SW480 (cell line): ENCODE measurements around the gene ACRV1.

Experiments
- DNase-seq: peaks from one replicate; pipeline ENCODE4 v3.0.0-alpha.2; 2016; ENCODE audit warnings: low spot score

ACRV1 gene

GRCh38 chr11:125649465-125650166 lies 31.0 kb downstream of the ACRV1 start:
- no peak for DNase-seq

DNA sequence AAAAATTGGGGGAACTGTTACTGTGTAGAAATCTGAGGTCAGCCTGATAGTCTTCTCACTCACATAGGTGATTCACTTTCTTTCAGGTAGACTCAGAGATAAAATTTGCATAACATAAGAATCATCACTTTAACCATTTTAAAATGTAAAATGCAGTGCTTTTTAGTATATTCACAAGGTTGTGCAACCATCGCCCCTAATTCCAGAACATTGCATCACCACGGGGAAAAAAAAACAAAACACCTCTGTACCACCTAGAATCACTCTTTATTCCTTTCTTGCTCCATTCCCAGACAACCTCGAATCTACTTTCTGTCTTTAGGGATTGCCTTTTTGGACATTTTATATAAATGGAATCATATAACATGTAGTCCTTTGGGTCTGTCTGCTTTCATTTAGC lies 34.8 kb downstream of the ACRV1 start:
- no peak for DNase-seq

- no peak for DNase-seq
Measured at GRCh38 chr11:125638315-125638714, 42.3 kb downstream of the ACRV1 start.

DNA sequence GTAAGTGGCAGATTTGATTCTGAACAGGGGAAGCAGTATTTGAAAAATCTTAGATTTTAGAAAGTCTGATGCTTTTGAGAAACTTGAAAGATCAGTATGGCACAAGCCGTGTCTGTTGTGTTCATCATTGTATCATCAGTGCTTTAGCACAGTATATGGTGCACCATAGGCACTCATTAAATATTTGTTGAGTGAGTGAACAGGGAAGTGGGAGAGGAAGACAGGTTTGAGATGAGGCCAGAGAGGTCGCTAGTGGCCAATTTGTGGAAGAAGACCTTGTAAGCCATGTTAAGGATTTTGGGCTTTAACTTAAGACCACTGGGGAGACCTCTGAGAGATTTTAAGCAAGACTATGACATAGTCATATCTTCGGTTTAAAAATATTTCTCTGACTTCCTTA lies 42.8 kb downstream of the ACRV1 start:
- DNase-seq, result no peak

DNA sequence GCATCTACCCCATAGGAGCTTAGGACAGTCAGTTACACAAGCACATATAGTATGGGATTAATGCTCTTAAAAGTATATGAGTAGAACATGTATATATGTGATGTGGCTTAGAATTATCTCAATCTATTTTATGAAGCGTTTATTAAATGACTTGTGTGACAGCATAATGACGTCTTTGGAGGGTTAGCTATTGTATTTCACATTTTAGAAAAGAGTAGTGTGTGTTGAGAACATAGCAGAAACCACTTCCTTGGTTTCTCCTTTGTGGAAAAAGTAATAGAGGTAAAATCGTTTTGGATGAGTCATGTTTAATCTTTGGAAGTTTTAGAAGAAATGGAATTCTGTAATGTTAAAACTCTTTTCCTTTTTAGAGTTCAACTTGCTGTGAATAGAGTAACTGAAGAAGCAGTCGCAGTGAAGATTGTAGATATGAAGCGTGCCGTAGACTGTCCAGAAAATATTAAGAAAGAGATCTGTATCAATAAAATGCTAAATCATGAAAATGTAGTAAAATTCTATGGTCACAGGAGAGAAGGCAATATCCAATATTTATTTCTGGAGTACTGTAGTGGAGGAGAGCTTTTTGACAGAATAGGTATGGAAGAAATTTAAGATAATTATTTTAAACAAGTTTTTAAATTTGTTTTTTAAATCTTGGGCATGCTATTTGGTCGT lies 53.3 kb downstream of the ACRV1 start:
- DNase-seq, result no peak

DNA sequence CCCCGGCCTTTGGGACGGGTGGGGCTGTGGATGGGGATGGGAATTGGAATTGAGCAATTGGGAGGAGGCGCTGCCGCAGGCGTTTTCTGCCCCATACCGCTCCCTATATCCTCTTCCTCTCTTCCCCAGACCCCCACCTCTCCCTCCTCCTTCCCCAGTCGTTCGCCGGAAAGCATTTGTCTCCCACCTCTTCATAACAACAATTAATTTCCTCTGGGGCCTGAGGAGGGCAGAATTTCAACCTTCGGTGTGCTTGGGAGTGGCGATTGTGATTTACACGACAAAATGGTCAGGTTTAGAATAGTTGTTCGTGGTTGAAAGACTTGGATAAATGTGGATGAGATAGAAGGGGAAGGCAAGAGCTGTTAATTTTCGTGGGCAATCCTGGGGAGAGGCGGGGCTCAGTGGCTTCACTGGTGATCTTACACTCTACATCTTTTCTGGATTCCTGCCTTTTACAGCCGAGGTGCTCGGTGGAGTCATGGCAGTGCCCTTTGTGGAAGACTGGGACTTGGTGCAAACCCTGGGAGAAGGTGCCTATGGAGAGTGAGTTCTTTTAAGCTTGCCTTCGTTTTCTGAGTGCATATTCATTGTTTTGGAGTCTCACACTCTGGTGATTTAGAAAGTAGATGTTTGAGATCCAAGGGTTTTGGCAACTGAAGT lies 54.2 kb downstream of the ACRV1 start:
- peak; percentile 84 for DNase-seq

GRCh38 chr11:125625630-125626287 lies 54.9 kb downstream of the ACRV1 start:
- DNase-seq, result peak; percentile 91

- DNase-seq, result no peak
Measured at GRCh38 chr11:125625225-125625629, 55.4 kb downstream of the ACRV1 start.

GRCh38 chr11:125624756-125625213 lies 55.9 kb downstream of the ACRV1 start, which contains the start of gene CHEK1:
CHEK1 (plus strand) TSS chr11:125625163; CDS start chr11:125626769, 1,606 bp downstream.
- DNase-seq, result no peak

DNA sequence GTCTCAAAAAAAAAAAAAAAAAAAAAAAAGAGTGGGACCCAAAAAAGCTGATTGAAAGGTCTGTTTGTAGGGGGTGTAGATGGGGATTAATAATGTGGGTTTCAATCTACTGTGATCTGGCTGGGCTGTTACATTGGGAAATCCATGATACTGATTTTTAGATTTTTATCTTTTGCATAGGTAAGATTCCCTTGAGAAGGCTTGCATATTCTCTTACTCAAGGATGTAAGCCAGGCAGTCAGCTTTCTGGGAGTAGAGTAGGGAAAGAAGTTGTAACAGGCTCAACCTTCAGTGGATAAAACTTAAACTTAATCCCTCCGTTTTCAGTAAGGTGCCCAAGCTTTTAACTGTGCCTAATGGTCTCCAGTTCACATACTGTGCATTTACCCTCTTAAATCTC lies 57.6 kb downstream of the ACRV1 start:
- no peak for DNase-seq

DNA sequence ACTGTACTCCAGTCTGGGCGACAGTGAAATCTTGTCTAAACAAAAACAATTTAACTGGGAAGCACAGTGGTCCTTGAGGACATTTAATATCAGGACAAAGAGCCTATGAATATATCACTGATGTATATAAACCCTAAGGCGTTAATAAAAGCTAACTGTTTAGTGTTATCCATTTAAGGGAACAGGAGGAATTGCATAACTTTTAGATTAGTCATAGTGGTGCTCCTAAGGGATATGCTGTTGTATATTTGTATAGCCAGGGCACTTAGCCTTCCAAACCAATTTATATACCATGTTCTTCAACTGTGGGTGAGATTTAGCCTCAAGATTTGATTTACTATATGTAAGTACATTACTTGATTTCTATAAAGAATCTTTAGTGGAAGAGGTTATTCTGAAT lies 58.7 kb downstream of the ACRV1 start:
- peak; percentile 53 for DNase-seq
